Endothelial cell of umbilical vein (primary cell): ENCODE results near the gene FGFR3. TPM values are rescaled to one million over a fixed set of nuclear protein-coding genes. Genes with fewer than 3 reads are reported as not detected.

ENCODE experiments used
- Bru-seq: library from RNA; stranded (reverse); fragments of 400-500 nt; gene quantifications from one replicate; lab custom pipeline; 2021; lab: Mats Ljungman, UMichigan
- BruChase-seq, 2 experiments: library from RNA; stranded (reverse); fragments of 400-500 nt; gene quantifications; one replicate each; lab custom pipeline; 2021; lab: Mats Ljungman, UMichigan
- BruUV-seq: library from RNA; stranded (reverse); fragments of 400-500 nt; replicated peaks from 2 replicates; lab custom pipeline; 2021; lab: Mats Ljungman, UMichigan
- CTCF ChIA-PET: fragments of 300-600, 350-600 bp; sonication (Branson Sonifier 250); formaldehyde crosslinking; loops from one replicate; lab custom pipeline; 2021; ENCODE audit warnings: antibody characterized with exemption, inconsistent platforms; lab: Charles Lee
- POLR2A ChIA-PET: fragments of 300-600, 350-600 bp; sonication (Branson Sonifier 250); formaldehyde crosslinking; loops from one replicate; lab custom pipeline; 2021; ENCODE audit warnings: antibody characterized with exemption, inconsistent platforms; lab: Charles Lee
- DNase-seq: peaks from one replicate; pipeline ENCODE4 v3.0.0-alpha.2; 2011; ENCODE audit warnings: low read depth, low spot score
- FAIRE-seq: peaks from 2 replicates; lab custom pipeline; 2011; peaks lifted over from hg19 to GRCh38; lab: Jason Lieb, UNC
- H2AFZ ChIP-seq: 2 replicates; pipeline ENCODE4 v1.6.0; 2012; ENCODE audit warnings: low read depth, low read length, control low read depth, inconsistent platforms
- H3K27ac ChIP-seq: 2 replicates; pipeline ENCODE4 v1.5.1; 2011; ENCODE audit warnings: low read depth, mild to moderate bottlenecking, control low read depth, low read length, moderate library complexity; ENCODE audit not compliant: insufficient read depth
- H3K27me3 ChIP-seq, 2 experiments: 2 replicates each; pipeline versions ENCODE4 v1.6.0 to v1.6.1; 2011; ENCODE audit warnings: low read length in 2 of 2, mixed read lengths in 1 of 2; ENCODE audit not compliant: control insufficient read depth in 2 of 2, insufficient read depth in 2 of 2
- H3K36me3 ChIP-seq, 2 experiments: 2 replicates in 1 of 2; 3 replicates in 1 of 2; pipeline ENCODE4 v1.5.1; 2011; ENCODE audit warnings: low read length in 2 of 2, mild to moderate bottlenecking in 1 of 2, moderate library complexity in 1 of 2; ENCODE audit not compliant: control insufficient read depth in 2 of 2, insufficient read depth in 2 of 2; ENCODE audit errors: extremely low read depth in 1 of 2
- H3K4me1 ChIP-seq: 3 replicates; pipeline ENCODE4 v1.5.1; 2011; ENCODE audit warnings: mild to moderate bottlenecking, low read length; ENCODE audit not compliant: control insufficient read depth, insufficient read depth; ENCODE audit errors: extremely low read depth
- H3K4me2 ChIP-seq: 2 replicates; pipeline ENCODE4 v1.6.1; 2011; ENCODE audit warnings: low read length, control low read depth, mixed read lengths; ENCODE audit not compliant: insufficient read depth
- H3K4me3 ChIP-seq, 3 experiments: fragments of 200-600 bp in 1 of 3; sonication (generic), shearing (Covaris generic) in 1 of 3; replicated peaks in 1 of 3; 2 replicates each; pipeline ENCODE4 v1.5.1; 2011 to 2016; ENCODE audit warnings: control low read depth in 3 of 3, low read length in 3 of 3, mild to moderate bottlenecking in 2 of 3, inconsistent platforms in 1 of 3, low read depth in 1 of 3, moderate library complexity in 1 of 3; ENCODE audit not compliant: insufficient read depth in 1 of 3
- H3K79me2 ChIP-seq: 2 replicates; pipeline ENCODE4 v1.6.0; 2012; ENCODE audit warnings: low read length, inconsistent platforms; ENCODE audit not compliant: control insufficient read depth, insufficient read depth
- H3K9ac ChIP-seq: replicated peaks from 2 replicates; pipeline ENCODE3; 2011; ENCODE audit warnings: low read length, control low read depth; ENCODE audit not compliant: insufficient read depth; ENCODE audit errors: extremely low read depth
- H3K9me1 ChIP-seq: replicated peaks from 3 replicates; pipeline ENCODE4 v1.6.0; 2011; ENCODE audit warnings: mild to moderate bottlenecking, low read length; ENCODE audit not compliant: control insufficient read depth, insufficient read depth; ENCODE audit errors: extremely low read depth
- H3K9me3 ChIP-seq: replicated peaks from 2 replicates; pipeline ENCODE4 v1.5.1; 2012; ENCODE audit warnings: low read length, inconsistent platforms; ENCODE audit not compliant: control insufficient read depth, insufficient read depth
- H4K20me1 ChIP-seq: replicated peaks from 2 replicates; pipeline ENCODE3; 2011; ENCODE audit warnings: mild to moderate bottlenecking, low read length; ENCODE audit not compliant: control insufficient read depth, insufficient read depth; ENCODE audit errors: extremely low read depth
- EZH2 ChIP-seq: IDR thresholded peaks from 2 replicates; pipeline ENCODE4 v1.6.1; 2012; ENCODE audit warnings: borderline replicate concordance, low read depth, mild to moderate bottlenecking, moderate library complexity, low read length, inconsistent platforms; ENCODE audit not compliant: severe bottlenecking
- FOS ChIP-seq: IDR thresholded peaks from 2 replicates; pipeline ENCODE4 v1.6.1; 2011; ENCODE audit warnings: mild to moderate bottlenecking, low read length, moderate library complexity, borderline replicate concordance; ENCODE audit not compliant: insufficient read depth
- GATA2 ChIP-seq: IDR thresholded peaks from 2 replicates; pipeline ENCODE4 v1.7.0; 2011; ENCODE audit warnings: low read depth, mild to moderate bottlenecking, moderate library complexity, mixed read lengths, low read length; ENCODE audit not compliant: insufficient read length, insufficient read depth
- JUN ChIP-seq: IDR thresholded peaks from 2 replicates; pipeline ENCODE4 v1.6.1; 2011; ENCODE audit warnings: borderline replicate concordance, low read depth; ENCODE audit not compliant: insufficient read length, insufficient read depth
- MYC ChIP-seq: IDR thresholded peaks from one replicate; pipeline ENCODE4 v1.6.1; 2011; ENCODE audit warnings: mild to moderate bottlenecking, low read depth, low read length
- POLR2A ChIP-seq: IDR thresholded peaks from 2 replicates; pipeline ENCODE4 v1.6.1; 2012; ENCODE audit warnings: low read depth, mild to moderate bottlenecking, control low read depth, low read length
- POLR2AphosphoS5 ChIP-seq: IDR thresholded peaks from 2 replicates; pipeline ENCODE4 v1.6.1; 2012; ENCODE audit warnings: low read depth, mild to moderate bottlenecking, control low read depth, low read length, moderate library complexity; ENCODE audit not compliant: insufficient read depth
- dilution Hi-C: fragments of 300-500 bp; cut with MboI; formaldehyde crosslinking; loops from one replicate; pipeline ENCODE4 v1.15.0; 2019; ENCODE audit warnings: low sequenced_read_pairs; ENCODE audit not compliant: extremely low pct_ligation_motif_present
- intact Hi-C: fragments of 100-400 bp; cut with micrococcal nuclease; formaldehyde crosslinking; loops from one replicate; pipeline ENCODE4 v1.10.0; 2022
- long read RNA-seq: library from polyadenylated mRNA; stranded (forward); transcript quantifications from one replicate; pipeline ENCODE4 v2.0.0, GENCODE V29; 2021
- polyA minus RNA-seq, 3 experiments: library from RNA; depleted of rRNA, polyadenylated mRNA; stranded (reverse); fragments of >200 nt; gene quantifications; 1 replicate in 1 of 3; 2 replicates in 2 of 3; pipeline ENCODE4 v1.2.3, GENCODE V29; 2011
- polyA plus RNA-seq, 4 experiments: library from polyadenylated mRNA; depleted of rRNA in 3 of 4; stranded (reverse) in 3 of 4; unstranded in 1 of 4; fragments of >200 nt; gene quantifications; 2 replicates each; pipeline versions ENCODE4 v1.2.1 to v1.2.3, GENCODE V29; 2011 to 2012; ENCODE audit warnings: missing spikeins in 1 of 4
- total RNA-seq: library from RNA; stranded (reverse); gene quantifications from 2 replicates; pipeline ENCODE4 v1.2.3, GENCODE V29; 2021
- TF ChIP-seq, protein P1 (sequence below): IDR thresholded peaks from 2 replicates; pipeline ENCODE4 v1.6.1; 2011; ENCODE audit not compliant: insufficient read depth, insufficient read length
- TF ChIP-seq, protein P2 (sequence below), 2 donors: IDR thresholded peaks; 1 replicate in 1 of 2; 2 replicates in 1 of 2; pipeline ENCODE4 v1.5.1; 2011; ENCODE audit warnings: low read length in 2 of 2, mild to moderate bottlenecking in 2 of 2, moderate library complexity in 2 of 2, control low read depth in 1 of 2, inconsistent platforms in 1 of 2, low read depth in 1 of 2; ENCODE audit not compliant: insufficient read depth in 1 of 2; ENCODE audit errors: extremely low read depth in 1 of 2

Gene FGFR3
- 1.2 TPM in 2 replicates for total RNA-seq
- polyA plus RNA-seq = 0.73 and 0.92 TPM in 2 replicates
- polyA plus RNA-seq (2011; cell fraction: cytosol; rRNA removed) = 0.48 and 0.63 TPM in 2 replicates
- 3.4 and 4.4 TPM in 2 replicates for polyA plus RNA-seq (2011; cell fraction: nucleus; rRNA removed)
- 0.46 and 0.60 TPM in 2 replicates for polyA plus RNA-seq (2012)
- 1.6 and 1.7 TPM in 2 replicates for polyA minus RNA-seq
- polyA minus RNA-seq (2011; cell fraction: cytosol; rRNA and poly(A)+ RNA removed) = 5.6 TPM
- 1.1 and 1.3 TPM in 2 replicates for polyA minus RNA-seq (2011; cell fraction: nucleus; rRNA and poly(A)+ RNA removed)
- percentile 16 among the genes with signal in this experiment for Bru-seq, nascent RNA
- percentile 17 among the genes with signal in this experiment for BruChase-seq, experiment 1, labeled RNA remaining after a 6-hour chase
- BruChase-seq, experiment 2, labeled RNA remaining after a 2-hour chase = percentile 12 among the genes with signal in this experiment
- long read RNA-seq = 0 reads

DNA sequence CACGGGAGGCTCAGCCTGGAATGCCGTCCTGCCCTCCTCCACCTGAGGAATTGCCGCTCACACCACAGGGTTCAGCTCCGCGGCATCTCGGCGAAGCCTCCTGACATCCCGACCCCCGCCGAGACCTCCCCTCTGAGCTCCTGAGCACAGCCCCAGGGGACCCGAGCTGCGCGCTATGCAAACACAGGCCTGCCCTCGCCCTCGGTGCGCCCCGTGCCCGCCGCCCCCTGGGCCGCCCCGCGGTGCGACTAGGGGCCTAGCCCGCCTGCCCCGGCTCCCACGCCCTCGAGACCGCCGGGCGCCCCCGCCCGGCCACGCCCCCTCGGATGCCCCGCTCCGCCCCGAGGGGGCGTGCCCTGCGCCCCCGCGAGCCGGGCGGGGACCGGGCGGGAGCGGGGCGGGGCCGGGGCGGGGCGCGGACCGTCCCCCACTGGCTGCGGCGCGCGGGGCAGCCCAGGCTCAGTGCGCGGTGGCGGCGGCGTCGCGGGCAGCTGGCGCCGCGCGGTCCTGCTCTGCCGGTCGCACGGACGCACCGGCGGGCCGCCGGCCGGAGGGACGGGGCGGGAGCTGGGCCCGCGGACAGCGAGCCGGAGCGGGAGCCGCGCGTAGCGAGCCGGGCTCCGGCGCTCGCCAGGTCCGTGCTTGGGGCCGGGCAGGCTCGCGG lies at the start of gene FGFR3:
FGFR3 (plus strand) TSS at position 462 of the 664 bp plus-strand sequence. CDS start 642 bp downstream, outside the sequence.
- no peak for DNase-seq
- intact Hi-C loops = loop anchor here (5.0 kb wide), 1 partner anchor 46 kb away; no protein-coding TSS in a partner anchor

More for the DNA sequence above, at the start of gene FGFR3:
- H3K27ac ChIP-seq = no peak within 1 kb of the TSS
- H3K4me3 ChIP-seq = peak within 1 kb of the TSS in 2 of 3 experiments; percentile 22 to 39
- H3K9me3 ChIP-seq = no peaks in the 10 kb centered on the region
- no peaks in the 10 kb centered on the region for H3K4me1 ChIP-seq
- CTCF ChIA-PET = interaction anchor here (1.5 to 4.6 kb wide), 5 partner anchors 15 to 45 kb away, joined by 3 to 29 read pairs (median 6); no protein-coding TSS in a partner anchor
- H3K36me3 ChIP-seq = no peaks in the 10 kb centered on the region
- no peaks in the 10 kb centered on the region for H3K9me1 ChIP-seq
- peak within 1 kb of the TSS; percentile 21 for H3K4me2 ChIP-seq
- H3K9ac ChIP-seq = no peak within 1 kb of the TSS
- TF ChIP-seq MYC = no peak
- TF ChIP-seq GATA2 = no peak
- TF ChIP-seq, protein P1, sequence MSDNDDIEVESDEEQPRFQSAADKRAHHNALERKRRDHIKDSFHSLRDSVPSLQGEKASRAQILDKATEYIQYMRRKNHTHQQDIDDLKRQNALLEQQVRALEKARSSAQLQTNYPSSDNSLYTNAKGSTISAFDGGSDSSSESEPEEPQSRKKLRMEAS = no peak
- TF ChIP-seq POLR2AphosphoS5 = no peak
- no peak for TF ChIP-seq POLR2A
- no peak for TF ChIP-seq JUN
- no peak for TF ChIP-seq FOS
- TF ChIP-seq, protein P2, sequence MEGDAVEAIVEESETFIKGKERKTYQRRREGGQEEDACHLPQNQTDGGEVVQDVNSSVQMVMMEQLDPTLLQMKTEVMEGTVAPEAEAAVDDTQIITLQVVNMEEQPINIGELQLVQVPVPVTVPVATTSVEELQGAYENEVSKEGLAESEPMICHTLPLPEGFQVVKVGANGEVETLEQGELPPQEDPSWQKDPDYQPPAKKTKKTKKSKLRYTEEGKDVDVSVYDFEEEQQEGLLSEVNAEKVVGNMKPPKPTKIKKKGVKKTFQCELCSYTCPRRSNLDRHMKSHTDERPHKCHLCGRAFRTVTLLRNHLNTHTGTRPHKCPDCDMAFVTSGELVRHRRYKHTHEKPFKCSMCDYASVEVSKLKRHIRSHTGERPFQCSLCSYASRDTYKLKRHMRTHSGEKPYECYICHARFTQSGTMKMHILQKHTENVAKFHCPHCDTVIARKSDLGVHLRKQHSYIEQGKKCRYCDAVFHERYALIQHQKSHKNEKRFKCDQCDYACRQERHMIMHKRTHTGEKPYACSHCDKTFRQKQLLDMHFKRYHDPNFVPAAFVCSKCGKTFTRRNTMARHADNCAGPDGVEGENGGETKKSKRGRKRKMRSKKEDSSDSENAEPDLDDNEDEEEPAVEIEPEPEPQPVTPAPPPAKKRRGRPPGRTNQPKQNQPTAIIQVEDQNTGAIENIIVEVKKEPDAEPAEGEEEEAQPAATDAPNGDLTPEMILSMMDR (IDR thresholded peaks at IDR 0.05; ENCODE audit: extremely low read depth in 1 of 2, insufficient read depth in 1 of 2, low read depth in 1 of 2, low read length in 2 of 2) = no peak
- no peak for TF ChIP-seq EZH2
- peak within 1 kb of the TSS; percentile 55 for H2AFZ ChIP-seq
- POLR2A ChIA-PET = no interaction called here
- no peak for FAIRE-seq
- H3K27me3 ChIP-seq = peaks cover 16 to 24% of the 10 kb centered on the region in 2 experiments
- H4K20me1 ChIP-seq = no peaks in the 10 kb centered on the region
- no TSS peak for BruUV-seq
- H3K79me2 ChIP-seq = no peaks in the 10 kb centered on the region
- dilution Hi-C loops = no loop called here
